ENCODE measurements around the gene PSAPL1. TPM values are rescaled to one million over a fixed set of nuclear protein-coding genes. Genes with fewer than 3 reads are reported as not detected.

The PSAPL1 gene
- total RNA-seq, 1 experiment from 2014 or later: not detected

GRCh38 chr4:7391637-7392437, 42.9 kb downstream of the PSAPL1 start:
- H3K36me3 ChIP-seq (ENCODE audit: insufficient read depth, low read length, poor library complexity, severe bottlenecking): no peaks in the 10 kb centered on the region
- ChIA-PET CTCF (no interaction called here), POLR2A (ENCODE audit: low non-redundant PET) (no interaction called here)
- H3K27me3 ChIP-seq (replicated peaks; ENCODE audit: insufficient read depth, low read depth, low read length, poor library complexity): peaks cover 46% of the 10 kb centered on the region
- H3K4me3 ChIP-seq (ENCODE audit: low read depth, low read length, poor library complexity, severe bottlenecking): no peak overlapping the region
- TF ChIP-seq CTCF (conservative IDR thresholded peaks at IDR 0.05; ENCODE audit: low read depth, low read length) (no peak), EZH2 (IDR thresholded peaks at IDR 0.05; ENCODE audit: borderline replicate concordance, low read depth, low read length, poor library complexity, severe bottlenecking) (no peak)
- BruUV-seq (replicated peaks): no TSS peak
- H3K4me1 ChIP-seq (ENCODE audit: insufficient read depth, low read length, poor library complexity, severe bottlenecking): no peaks in the 10 kb centered on the region
- DNase-seq (ENCODE audit: low spot score): no peak
- intact Hi-C loops (cut with micrococcal nuclease; ENCODE audit: unreplicated experiment): no loop called here
- H3K27ac ChIP-seq (ENCODE audit: low read depth, low read length, poor library complexity, severe bottlenecking): no peak overlapping the region
- no peaks in the 10 kb centered on the region for H3K9me3 ChIP-seq (ENCODE audit: low read depth, low read length, poor library complexity, severe bottlenecking)

DNA sequence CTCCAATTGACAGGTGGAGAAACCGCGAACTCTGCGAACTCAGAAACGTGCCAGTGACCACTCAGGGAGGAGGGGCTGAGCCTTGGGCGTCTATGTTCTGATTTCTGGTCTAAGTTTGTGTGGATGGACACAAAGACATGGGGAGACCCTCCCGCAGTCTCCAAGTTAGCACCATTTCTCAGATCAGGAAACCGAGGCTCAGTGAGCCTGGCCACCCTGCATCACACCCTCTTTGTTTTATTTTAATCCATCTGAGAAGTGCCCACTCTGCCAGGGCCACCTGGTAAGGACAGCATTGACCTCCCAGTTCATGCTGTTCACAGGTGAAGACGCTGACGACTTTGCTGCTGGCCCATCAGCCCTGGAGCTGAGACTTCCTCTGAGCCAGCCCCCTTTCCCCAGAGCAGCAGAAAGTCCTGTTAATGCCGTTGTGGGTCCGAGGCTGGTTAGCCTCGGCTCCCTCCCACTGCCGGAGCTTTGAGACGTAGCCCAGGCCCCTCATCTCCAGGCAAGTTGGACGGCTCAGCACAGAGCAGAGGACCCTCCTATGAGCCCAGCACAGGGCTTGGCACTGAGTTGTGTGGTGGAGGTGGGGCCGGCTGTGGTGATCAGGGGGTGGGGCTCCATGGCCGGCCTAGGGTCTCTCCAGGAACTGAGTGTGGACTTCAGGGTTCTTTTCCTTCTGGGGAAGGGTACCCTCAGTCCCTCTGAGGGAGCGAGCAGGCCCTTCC, 43.7 kb downstream of the PSAPL1 start:
- intact Hi-C loops (cut with micrococcal nuclease; ENCODE audit: unreplicated experiment): no loop called here
- POLR2A ChIA-PET (ENCODE audit: low non-redundant PET): no interaction called here
- no peak for DNase-seq (ENCODE audit: low spot score)
- Histone ChIP-seq H3K27ac (ENCODE audit: low read depth, low read length, poor library complexity, severe bottlenecking) (no peak overlapping the region), H3K9me3 (ENCODE audit: low read depth, low read length, poor library complexity, severe bottlenecking) (no peaks in the 10 kb centered on the region), H3K36me3 (ENCODE audit: insufficient read depth, low read length, poor library complexity, severe bottlenecking) (no peaks in the 10 kb centered on the region), H3K27me3 (replicated peaks; ENCODE audit: insufficient read depth, low read depth, low read length, poor library complexity) (peaks cover 38% of the 10 kb centered on the region), H3K4me1 (ENCODE audit: insufficient read depth, low read length, poor library complexity, severe bottlenecking) (no peaks in the 10 kb centered on the region), H3K4me3 (ENCODE audit: low read depth, low read length, poor library complexity, severe bottlenecking) (no peak overlapping the region)
- BruUV-seq (replicated peaks): no TSS peak
- TF ChIP-seq CTCF (conservative IDR thresholded peaks at IDR 0.05; ENCODE audit: low read depth, low read length) (no peak), EZH2 (IDR thresholded peaks at IDR 0.05; ENCODE audit: borderline replicate concordance, low read depth, low read length, poor library complexity, severe bottlenecking) (no peak)
- CTCF ChIA-PET: no interaction called here

GRCh38 chr4:7390336-7390735, 44.4 kb downstream of the PSAPL1 start:
- Histone ChIP-seq H3K4me3 (ENCODE audit: low read depth, low read length, poor library complexity, severe bottlenecking) (no peak overlapping the region), H3K4me1 (ENCODE audit: insufficient read depth, low read length, poor library complexity, severe bottlenecking) (no peaks in the 10 kb centered on the region), H3K36me3 (ENCODE audit: insufficient read depth, low read length, poor library complexity, severe bottlenecking) (no peaks in the 10 kb centered on the region), H3K27ac (ENCODE audit: low read depth, low read length, poor library complexity, severe bottlenecking) (no peak overlapping the region), H3K27me3 (replicated peaks; ENCODE audit: insufficient read depth, low read depth, low read length, poor library complexity) (peaks cover 31% of the 10 kb centered on the region), H3K9me3 (ENCODE audit: low read depth, low read length, poor library complexity, severe bottlenecking) (no peaks in the 10 kb centered on the region)
- no peak for DNase-seq (ENCODE audit: low spot score)
- ChIA-PET POLR2A (ENCODE audit: low non-redundant PET) (no interaction called here), CTCF (no interaction called here)
- intact Hi-C loops (cut with micrococcal nuclease; ENCODE audit: unreplicated experiment): no loop called here
- no peak for TF ChIP-seq EZH2 (IDR thresholded peaks at IDR 0.05; ENCODE audit: borderline replicate concordance, low read depth, low read length, poor library complexity, severe bottlenecking)
- no peak for TF ChIP-seq CTCF (conservative IDR thresholded peaks at IDR 0.05; ENCODE audit: low read depth, low read length)
- no TSS peak for BruUV-seq (replicated peaks)
